K562 (cell line): ENCODE data around the gene GLTPD2.

ENCODE experiments used
- MXI1 ChIP-seq: IDR thresholded peaks from 2 replicates; pipeline ENCODE4 v1.6.1; 2011; ENCODE audit warnings: low read depth, mild to moderate bottlenecking, improper control_type of control experiment, low read length
- RFX1 ChIP-seq: fragments of 450-650 bp; IDR thresholded peaks from 2 replicates; pipeline ENCODE4 v1.6.1; 2016; ENCODE audit warnings: mild to moderate bottlenecking, moderate library complexity
- TF ChIP-seq, protein P1 (sequence below): sonication (generic); formaldehyde crosslinking; IDR thresholded peaks from 2 replicates; pipeline ENCODE4 v1.8.1; 2023; ENCODE audit warnings: mild to moderate bottlenecking, missing genetic modification reagents
- TF ChIP-seq, protein P2 (sequence below): sonication (generic); formaldehyde crosslinking; IDR thresholded peaks from 2 replicates; pipeline ENCODE4 v1.8.0; 2022; ENCODE audit warnings: missing genetic modification reagents, mild to moderate bottlenecking, moderate library complexity, borderline replicate concordance
- TF ChIP-seq, protein P3 (sequence below): fragments of 450-650 bp; formaldehyde crosslinking; IDR thresholded peaks from 2 replicates; pipeline ENCODE4 v1.4.0; 2022; ENCODE audit warnings: missing genetic modification characterization
- TF ChIP-seq, protein P4 (sequence below), 3 experiments: IDR thresholded peaks in 2 of 3; conservative IDR thresholded peaks in 1 of 3; 2 replicates each; pipeline ENCODE4 v1.5.1; 2011 to 2012; ENCODE audit warnings: low read length in 3 of 3, mild to moderate bottlenecking in 3 of 3, control low read depth in 2 of 3, improper control_type of control experiment in 1 of 3, inconsistent platforms in 1 of 3, low read depth in 1 of 3, mixed read lengths in 1 of 3, moderate library complexity in 1 of 3; ENCODE audit not compliant: insufficient read depth in 2 of 3

DNA sequence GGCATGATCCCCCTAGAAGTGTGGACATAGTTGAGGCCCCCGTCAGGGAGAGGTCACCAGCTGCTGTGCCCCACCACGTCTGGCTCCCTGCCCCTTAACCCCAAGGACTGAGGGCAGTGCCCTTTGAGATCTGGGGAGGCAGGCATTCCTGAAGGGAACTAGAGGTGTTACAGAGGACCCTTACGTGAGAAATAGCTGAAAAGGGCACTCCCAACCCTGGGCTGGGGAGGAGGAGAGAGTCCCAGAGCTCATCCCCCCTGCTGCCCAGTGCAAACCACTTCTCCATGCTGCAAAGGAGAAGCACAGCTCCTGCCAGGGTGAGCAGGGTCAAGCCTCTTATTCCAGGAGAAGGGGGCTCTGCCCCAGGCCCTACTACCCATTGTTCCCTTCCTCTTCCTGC, 34.1 kb downstream of the GLTPD2 start:
- TF ChIP-seq, protein P1, sequence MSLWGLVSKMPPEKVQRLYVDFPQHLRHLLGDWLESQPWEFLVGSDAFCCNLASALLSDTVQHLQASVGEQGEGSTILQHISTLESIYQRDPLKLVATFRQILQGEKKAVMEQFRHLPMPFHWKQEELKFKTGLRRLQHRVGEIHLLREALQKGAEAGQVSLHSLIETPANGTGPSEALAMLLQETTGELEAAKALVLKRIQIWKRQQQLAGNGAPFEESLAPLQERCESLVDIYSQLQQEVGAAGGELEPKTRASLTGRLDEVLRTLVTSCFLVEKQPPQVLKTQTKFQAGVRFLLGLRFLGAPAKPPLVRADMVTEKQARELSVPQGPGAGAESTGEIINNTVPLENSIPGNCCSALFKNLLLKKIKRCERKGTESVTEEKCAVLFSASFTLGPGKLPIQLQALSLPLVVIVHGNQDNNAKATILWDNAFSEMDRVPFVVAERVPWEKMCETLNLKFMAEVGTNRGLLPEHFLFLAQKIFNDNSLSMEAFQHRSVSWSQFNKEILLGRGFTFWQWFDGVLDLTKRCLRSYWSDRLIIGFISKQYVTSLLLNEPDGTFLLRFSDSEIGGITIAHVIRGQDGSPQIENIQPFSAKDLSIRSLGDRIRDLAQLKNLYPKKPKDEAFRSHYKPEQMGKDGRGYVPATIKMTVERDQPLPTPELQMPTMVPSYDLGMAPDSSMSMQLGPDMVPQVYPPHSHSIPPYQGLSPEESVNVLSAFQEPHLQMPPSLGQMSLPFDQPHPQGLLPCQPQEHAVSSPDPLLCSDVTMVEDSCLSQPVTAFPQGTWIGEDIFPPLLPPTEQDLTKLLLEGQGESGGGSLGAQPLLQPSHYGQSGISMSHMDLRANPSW (CRISPR knock-in tag) = no peak
- TF ChIP-seq MXI1 (no peak), RFX1 (no peak)
- TF ChIP-seq, protein P2, sequence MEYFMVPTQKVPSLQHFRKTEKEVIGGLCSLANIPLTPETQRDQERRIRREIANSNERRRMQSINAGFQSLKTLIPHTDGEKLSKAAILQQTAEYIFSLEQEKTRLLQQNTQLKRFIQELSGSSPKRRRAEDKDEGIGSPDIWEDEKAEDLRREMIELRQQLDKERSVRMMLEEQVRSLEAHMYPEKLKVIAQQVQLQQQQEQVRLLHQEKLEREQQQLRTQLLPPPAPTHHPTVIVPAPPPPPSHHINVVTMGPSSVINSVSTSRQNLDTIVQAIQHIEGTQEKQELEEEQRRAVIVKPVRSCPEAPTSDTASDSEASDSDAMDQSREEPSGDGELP (CRISPR knock-in tag) = no peak
- TF ChIP-seq, protein P3, sequence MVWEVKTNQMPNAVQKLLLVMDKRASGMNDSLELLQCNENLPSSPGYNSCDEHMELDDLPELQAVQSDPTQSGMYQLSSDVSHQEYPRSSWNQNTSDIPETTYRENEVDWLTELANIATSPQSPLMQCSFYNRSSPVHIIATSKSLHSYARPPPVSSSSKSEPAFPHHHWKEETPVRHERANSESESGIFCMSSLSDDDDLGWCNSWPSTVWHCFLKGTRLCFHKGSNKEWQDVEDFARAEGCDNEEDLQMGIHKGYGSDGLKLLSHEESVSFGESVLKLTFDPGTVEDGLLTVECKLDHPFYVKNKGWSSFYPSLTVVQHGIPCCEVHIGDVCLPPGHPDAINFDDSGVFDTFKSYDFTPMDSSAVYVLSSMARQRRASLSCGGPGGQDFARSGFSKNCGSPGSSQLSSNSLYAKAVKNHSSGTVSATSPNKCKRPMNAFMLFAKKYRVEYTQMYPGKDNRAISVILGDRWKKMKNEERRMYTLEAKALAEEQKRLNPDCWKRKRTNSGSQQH = no peak
- TF ChIP-seq, protein P4, sequence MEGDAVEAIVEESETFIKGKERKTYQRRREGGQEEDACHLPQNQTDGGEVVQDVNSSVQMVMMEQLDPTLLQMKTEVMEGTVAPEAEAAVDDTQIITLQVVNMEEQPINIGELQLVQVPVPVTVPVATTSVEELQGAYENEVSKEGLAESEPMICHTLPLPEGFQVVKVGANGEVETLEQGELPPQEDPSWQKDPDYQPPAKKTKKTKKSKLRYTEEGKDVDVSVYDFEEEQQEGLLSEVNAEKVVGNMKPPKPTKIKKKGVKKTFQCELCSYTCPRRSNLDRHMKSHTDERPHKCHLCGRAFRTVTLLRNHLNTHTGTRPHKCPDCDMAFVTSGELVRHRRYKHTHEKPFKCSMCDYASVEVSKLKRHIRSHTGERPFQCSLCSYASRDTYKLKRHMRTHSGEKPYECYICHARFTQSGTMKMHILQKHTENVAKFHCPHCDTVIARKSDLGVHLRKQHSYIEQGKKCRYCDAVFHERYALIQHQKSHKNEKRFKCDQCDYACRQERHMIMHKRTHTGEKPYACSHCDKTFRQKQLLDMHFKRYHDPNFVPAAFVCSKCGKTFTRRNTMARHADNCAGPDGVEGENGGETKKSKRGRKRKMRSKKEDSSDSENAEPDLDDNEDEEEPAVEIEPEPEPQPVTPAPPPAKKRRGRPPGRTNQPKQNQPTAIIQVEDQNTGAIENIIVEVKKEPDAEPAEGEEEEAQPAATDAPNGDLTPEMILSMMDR (IDR thresholded peaks at IDR 0.05 in 2 of 3, conservative IDR thresholded peaks at IDR 0.05 in 1 of 3; ENCODE audit: insufficient read depth in 2 of 3, low read depth in 1 of 3, low read length in 3 of 3) = no peak
